HG03025 (cell line): ENCODE measurements around the gene CNTN4.

ENCODE experiments used
- ATAC-seq: cut with Tn5 transposase; IDR thresholded peaks from one replicate; pipeline ENCODE4 v1.9.1; 2021; ENCODE audit warnings: mild to moderate bottlenecking, moderate library complexity; ENCODE audit not compliant: unreplicated experiment, low FRiP score

Gene CNTN4

DNA sequence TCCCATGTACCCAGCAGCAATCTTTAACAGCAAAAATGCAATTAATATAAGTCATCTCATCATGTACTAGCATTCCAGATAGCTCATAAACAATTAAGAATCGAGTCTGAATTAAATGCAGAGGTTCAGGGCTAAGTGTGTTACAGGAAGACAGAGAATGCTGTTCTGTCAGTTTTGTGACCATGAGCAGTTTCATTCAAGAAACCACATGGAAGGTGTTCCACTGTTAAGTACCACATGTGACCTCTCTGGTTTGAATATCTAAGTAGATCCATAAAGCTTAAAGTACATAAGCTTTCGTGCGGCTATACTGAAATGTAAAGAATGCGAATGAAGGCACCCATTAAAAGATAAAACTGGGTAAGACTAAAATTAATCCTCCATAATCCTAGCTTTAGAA lies 739.2 kb downstream of the CNTN4 start:
- no peak for ATAC-seq

- no peak for ATAC-seq
Observed at GRCh38 chr3:2838546-2839157, 740.0 kb downstream of the CNTN4 start.

DNA sequence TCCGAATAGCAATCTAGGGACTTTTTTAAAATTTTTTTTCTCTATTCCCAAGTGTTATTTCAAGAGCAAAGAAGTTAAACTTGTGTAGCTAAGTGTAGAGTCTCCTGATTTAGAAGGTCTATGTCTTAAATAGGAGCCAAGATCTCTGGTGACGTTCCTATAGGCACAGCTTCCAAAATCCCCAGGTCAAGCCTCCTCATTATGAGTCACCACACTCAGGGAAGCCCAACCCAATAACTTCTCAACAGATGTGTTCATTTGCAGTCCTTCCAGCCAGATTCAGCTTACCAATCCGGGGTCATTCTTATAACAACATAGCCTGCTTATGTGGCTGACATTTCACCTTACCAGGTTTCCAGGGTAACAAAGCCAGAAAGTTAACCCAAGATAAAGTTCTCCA lies 741.2 kb downstream of the CNTN4 start:
- no peak for ATAC-seq

DNA sequence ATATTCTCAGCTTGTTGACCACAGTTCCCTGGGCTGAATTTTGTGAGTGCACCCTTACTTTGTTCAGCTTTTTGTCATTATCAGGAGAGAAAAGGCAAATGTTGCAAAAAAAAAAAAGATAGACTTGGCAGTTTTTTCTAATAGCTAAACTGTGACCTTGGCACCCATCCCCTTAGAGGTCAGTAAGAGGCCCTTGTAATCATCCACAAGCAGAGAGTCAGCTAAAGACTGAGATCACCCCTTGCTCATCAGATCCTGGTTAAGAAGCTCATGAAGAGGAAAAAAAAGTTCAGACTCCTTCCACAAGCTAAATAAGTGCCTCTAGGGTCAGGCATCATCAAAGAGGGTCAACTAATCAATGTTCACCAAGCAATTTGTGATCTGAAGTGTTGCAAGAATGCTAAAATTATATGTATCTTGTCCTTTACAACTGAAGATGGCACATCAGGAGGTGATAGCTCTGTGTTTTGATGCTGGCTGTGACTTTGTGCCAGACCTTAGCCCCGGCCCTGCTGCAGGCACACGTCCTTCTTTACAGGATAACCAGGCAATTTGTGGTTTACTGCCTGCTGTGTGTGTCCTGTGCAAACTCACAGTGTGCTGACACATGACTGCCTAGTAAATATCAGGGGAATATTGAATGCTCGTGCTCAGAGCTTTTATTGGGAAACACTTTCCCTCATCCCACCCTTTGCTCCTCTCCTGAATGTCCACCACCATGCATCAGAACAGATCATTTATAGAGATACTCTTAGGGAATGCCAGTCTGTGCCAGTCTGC lies 748.6 kb downstream of the CNTN4 start:
- no peak for ATAC-seq

- ATAC-seq: no peak
Observed at GRCh38 chr3:2849092-2849491, 750.4 kb downstream of the CNTN4 start.

GRCh38 chr3:2850701-2851100 lies 752.0 kb downstream of the CNTN4 start:
- no peak for ATAC-seq

DNA sequence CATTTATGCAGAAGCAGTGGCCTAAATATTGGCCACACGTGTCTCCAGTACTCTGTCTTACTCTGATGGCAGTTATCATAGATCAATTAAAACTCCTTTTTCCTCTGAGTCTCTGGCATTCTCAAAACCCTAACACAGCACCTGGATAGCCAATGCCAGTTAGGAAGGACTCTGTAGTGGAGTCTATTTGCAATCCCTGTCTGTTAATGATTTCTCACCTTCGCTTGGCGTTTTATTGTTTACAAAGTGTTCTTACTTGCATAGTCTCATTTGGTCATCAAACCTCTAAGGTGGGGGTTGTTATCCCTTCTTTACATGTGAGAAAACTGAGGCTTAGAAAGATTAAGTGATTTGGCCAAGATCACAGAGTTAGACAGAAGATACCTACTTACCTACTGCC lies 752.7 kb downstream of the CNTN4 start:
- ATAC-seq: no peak

DNA sequence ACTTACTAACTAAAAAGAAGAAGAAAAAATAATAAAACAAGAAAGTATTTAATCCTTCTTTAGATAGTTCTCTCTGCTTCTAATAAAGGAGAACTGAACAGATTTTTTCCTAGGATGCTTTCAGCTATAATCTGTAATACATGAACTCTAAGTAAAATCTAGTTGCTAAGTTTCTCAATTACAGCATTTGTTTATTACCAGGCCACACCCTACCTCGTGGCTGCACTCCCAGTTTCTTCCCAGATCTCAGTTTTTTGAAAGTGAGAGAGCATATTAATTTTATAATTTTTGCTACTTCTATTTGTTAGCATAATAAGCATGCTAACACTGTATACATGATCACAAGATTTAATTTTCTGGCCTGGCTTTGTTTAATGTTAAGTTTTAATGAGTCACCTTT lies 753.2 kb downstream of the CNTN4 start:
- ATAC-seq: no peak

DNA sequence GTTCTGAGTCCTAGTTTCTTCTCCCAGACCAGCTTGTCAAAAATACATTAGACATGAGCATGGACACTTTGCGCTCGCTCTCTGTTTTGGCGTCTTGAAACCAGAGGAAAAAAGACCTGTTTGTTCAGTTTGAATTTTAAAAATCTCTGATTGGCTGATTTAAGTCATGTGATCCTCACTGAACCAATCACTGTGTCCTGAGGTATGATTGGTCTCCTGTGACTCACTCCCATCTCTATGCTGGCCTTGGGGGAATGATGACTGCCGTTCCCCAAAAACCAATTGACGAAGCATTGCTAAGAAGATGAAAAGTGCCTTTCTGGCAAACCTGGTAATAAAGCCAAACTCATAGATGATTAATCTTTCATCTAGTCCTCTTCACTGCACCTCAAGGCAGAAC lies 755.0 kb downstream of the CNTN4 start:
- ATAC-seq: no peak

DNA sequence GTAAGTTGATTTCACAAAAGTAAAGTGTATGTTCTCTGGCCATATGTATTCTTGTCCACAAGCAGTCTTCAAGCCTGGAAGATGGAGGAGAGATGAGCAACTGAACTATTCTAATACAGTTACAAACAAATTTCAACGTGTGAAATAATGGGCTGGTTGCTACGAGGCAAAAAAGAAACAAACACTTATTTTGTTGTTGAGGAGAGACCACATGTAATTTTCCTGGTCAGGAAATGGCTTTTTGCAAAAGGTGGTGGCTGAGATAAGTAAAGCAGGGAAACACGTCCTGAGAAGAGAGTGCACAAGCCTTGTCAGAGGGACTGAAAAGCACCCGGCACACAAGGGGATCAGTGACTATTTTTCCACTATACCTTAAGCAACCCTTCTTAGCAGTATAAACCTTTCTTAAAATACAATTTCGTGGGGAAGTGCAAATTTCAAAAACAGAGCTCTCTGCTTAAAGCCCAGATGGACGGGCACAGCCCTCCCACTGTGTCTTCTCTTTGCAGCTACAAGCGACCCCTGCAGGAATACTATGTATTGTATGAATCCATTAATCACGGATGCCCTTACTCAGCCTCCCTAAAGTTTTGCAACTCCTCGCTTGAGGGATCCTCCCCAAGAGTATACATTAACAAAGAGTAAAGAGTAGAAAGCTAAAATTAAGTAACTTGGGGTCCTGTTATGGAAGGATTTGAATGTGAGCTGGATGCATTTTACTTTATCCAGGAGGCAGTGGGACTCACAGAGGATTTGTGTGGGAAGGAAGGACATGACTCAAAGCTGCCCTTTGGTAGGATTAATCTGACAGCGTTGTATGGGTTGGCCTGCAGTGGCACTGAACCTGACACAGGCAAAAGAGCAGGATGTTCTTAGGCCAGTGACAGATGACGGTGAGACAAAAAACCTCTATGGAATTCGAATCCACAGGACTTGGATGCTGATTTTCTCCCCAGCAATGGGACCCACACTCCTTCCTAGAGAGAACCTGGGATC lies 757.8 kb downstream of the CNTN4 start:
- no peak for ATAC-seq

DNA sequence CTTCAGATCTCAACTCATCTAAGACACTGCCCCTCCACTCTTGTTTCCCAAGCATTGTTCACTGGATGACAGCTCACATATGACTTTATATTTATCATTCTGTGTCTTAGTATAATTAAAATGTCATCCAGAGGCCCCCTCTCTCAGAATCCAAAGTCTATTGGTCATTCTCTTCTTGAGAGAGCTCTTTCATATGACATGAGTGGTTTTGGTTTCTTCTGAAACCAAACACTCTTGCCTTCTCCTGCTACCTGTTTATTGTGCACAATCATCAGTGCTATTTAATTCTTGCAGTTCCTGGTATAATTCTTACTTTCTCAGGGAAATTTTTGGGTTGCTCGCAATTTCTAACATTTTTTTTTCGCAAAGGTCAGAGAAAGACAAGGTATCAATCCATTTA lies 762.0 kb downstream of the CNTN4 start:
- no peak for ATAC-seq

DNA sequence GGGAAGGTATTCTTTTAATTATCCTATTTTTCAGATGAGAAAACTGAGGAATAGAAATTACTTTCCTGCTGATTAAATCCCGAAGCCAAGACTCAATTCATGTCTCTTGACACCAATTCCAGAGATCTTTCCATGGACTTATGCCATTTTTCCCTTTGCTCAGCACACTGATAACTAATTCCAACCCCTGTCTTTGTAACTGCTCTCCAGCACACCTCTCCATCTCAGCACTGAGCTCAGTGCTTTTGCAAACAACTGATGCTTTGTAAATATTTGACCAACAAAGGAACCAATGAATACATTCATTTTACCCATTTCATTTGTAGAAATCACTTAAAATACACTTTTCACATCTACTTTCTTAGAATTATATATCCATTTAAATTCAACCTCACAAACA lies 762.5 kb downstream of the CNTN4 start:
- ATAC-seq: no peak

- no peak for ATAC-seq
Observed at GRCh38 chr3:2861920-2862319, 763.3 kb downstream of the CNTN4 start.

DNA sequence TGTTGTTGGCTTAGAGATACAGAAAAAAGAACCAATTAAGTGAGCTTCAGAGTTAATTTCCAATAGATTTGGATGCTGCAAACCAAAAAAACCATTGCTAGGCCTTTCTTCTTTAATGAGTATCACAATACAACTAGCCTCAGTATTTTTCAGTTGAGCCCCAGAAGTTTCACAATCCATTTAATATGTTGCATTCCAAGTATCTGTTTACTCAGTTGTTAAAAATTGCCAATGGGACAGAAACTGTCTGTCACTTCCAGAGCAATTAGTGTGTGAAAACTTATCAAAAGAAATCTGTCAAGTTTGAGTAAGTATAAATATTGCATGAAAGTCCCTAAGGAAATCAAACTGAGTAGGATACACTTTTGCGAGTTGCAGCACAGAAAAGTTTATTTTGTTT lies 763.7 kb downstream of the CNTN4 start:
- ATAC-seq: no peak

GRCh38 chr3:2863127-2863526 lies 764.5 kb downstream of the CNTN4 start:
- ATAC-seq: no peak

GRCh38 chr3:2869905-2870304 lies 771.2 kb downstream of the CNTN4 start:
- ATAC-seq: no peak

DNA sequence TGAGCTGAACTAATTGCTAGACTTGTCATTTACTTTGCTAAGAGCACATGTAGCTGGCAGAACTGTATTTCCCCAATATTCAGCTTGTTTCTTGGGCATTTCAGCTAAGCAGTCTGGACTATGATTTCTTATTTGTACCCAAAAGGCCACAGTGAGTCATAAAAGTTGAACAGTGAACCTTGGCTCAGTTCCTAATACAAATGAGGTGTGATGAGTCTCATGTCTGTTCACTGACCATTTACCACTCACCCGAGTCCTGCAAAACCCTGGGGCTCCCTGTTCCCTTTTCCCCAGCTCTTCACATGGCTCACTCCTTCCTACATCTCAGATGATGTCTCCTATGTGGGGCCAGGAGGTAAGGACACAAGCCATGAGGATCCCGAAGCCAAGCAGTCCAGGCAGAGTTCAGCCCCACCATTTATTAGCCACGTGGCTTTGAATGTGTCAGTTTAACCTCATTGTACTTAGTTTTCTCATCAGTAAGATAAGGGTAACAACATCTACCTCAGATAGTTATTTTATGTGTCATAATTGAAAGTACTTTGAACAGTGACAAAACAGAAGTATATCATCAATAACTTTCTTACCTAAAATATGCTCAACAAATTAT lies 772.2 kb downstream of the CNTN4 start:
- no peak for ATAC-seq

- no peak for ATAC-seq
Observed at GRCh38 chr3:2872884-2873283, 774.2 kb downstream of the CNTN4 start.

- ATAC-seq: no peak
Observed at GRCh38 chr3:2873986-2874385, 775.3 kb downstream of the CNTN4 start.

GRCh38 chr3:2875699-2876098 lies 777.0 kb downstream of the CNTN4 start:
- ATAC-seq: no peak

- no peak for ATAC-seq
Observed at GRCh38 chr3:2876362-2876761, 777.7 kb downstream of the CNTN4 start.
